GM08714 (cell line): Measurements from ENCODE around the gene ALG6.

ENCODE experiments used
- H3K4me3 ChIP-seq: fragments of 200-500 bp; sonication (Bioruptor generic); 2 replicates; pipeline ENCODE4 v1.5.1; 2014; ENCODE audit warnings: mild to moderate bottlenecking, low read length, inconsistent platforms
- ZNF274 ChIP-seq: IDR thresholded peaks from 2 replicates; pipeline ENCODE4 v1.6.1; 2012; ENCODE audit warnings: mild to moderate bottlenecking, low read depth, low read length

The ALG6 gene

GRCh38 chr1:63367215-63368103, at the start of gene ALG6:
TSS of gene ALG6 (plus strand) at chr1:63367627. CDS start at chr1:63370978, 3,351 bp downstream.
- H3K4me3 ChIP-seq = peak within 1 kb of the TSS; percentile 88
- TF ChIP-seq ZNF274 = no peak

GRCh38 chr1:63317817-63318152, 49.6 kb upstream of the ALG6 start:
- TF ChIP-seq ZNF274 = no peak
- peak overlapping the region; percentile 53 for H3K4me3 ChIP-seq

- no peak for TF ChIP-seq ZNF274
- no peak overlapping the region; the same call in 1 of the 2 replicates for H3K4me3 ChIP-seq
Observed at GRCh38 chr1:63318201-63318979, 49.0 kb upstream of the ALG6 start.

- H3K4me3 ChIP-seq = no peak overlapping the region
- TF ChIP-seq ZNF274 = no peak
Observed at GRCh38 chr1:63319046-63320021, 48.1 kb upstream of the ALG6 start.

- no peak overlapping the region; the same call in 1 of the 2 replicates for H3K4me3 ChIP-seq
- no peak for TF ChIP-seq ZNF274
Observed at GRCh38 chr1:63320022-63320721, 47.3 kb upstream of the ALG6 start.

GRCh38 chr1:63321066-63321784, 46.2 kb upstream of the ALG6 start:
- no peak overlapping the region; the same call in 1 of the 2 replicates for H3K4me3 ChIP-seq
- TF ChIP-seq ZNF274 = no peak

- peak overlapping the region; percentile 73 for H3K4me3 ChIP-seq
- TF ChIP-seq ZNF274 = no peak
Observed at GRCh38 chr1:63321785-63322113, 45.7 kb upstream of the ALG6 start.

- H3K4me3 ChIP-seq = peak within 1 kb of the TSS; percentile 73
- no peak for TF ChIP-seq ZNF274
Observed at GRCh38 chr1:63322114-63322943, 45.1 kb upstream of the ALG6 start, which contains the start of gene FOXD3. TSS of gene FOXD3 (plus strand) at chr1:63322567. CDS start at chr1:63323059, 492 bp downstream.

- peak overlapping the region; percentile 73 for H3K4me3 ChIP-seq
- TF ChIP-seq ZNF274 = no peak
Observed at GRCh38 chr1:63322944-63323864, 44.2 kb upstream of the ALG6 start.

GRCh38 chr1:63323865-63324778, 43.3 kb upstream of the ALG6 start:
- TF ChIP-seq ZNF274 = no peak
- H3K4me3 ChIP-seq = peak overlapping the region; percentile 73; the same call in 1 of the 2 replicates
